Activated T-helper 2 cell treated with anti-CD3 and anti-CD28 coated beads, Interferon-gamma antibody, Interleukin-2, Interleukin-4, amounts not matched to agents 10 μg/mL and 5 μg/mL and 100 μg/mL, durations not matched to agents 14 hours and 24 hours and 36 hours (primary cell): Measurements from ENCODE around the gene CHST7. TPM values are rescaled to one million over a fixed set of nuclear protein-coding genes. Genes with fewer than 3 reads are reported as not detected.
A peak's percentile ranks its signal among the peaks of the same experiment; 100 is the strongest.

Source experiments
- DNase-seq: peaks from one replicate; pipeline ENCODE4 v3.0.0; 2021; ENCODE audit warnings: low spot score
- H3K27ac Mint-ChIP-seq: one replicate; pipeline ENCODE4 v1.8.0; 2021; ENCODE audit warnings: mixed read lengths
- H3K27me3 Mint-ChIP-seq: one replicate; pipeline ENCODE4 v1.8.0; 2021; ENCODE audit warnings: low read depth, mixed read lengths
- H3K36me3 Mint-ChIP-seq: one replicate; pipeline ENCODE4 v1.8.0; 2021; ENCODE audit warnings: low read depth, mixed read lengths
- H3K4me1 Mint-ChIP-seq: one replicate; pipeline ENCODE4 v1.8.0; 2021; ENCODE audit warnings: low read depth, mixed read lengths
- H3K4me3 Mint-ChIP-seq: one replicate; pipeline ENCODE4 v1.8.0; 2021; ENCODE audit warnings: low read depth, mild to moderate bottlenecking, moderate library complexity, mixed read lengths
- H3K9me3 Mint-ChIP-seq: one replicate; pipeline ENCODE4 v1.8.0; 2021; ENCODE audit warnings: mixed read lengths
- intact Hi-C: fragments of 100-400 bp; cut with micrococcal nuclease; formaldehyde crosslinking; loops from one replicate; pipeline ENCODE4 v1.15.1; 2023
- total RNA-seq: library from RNA; stranded (reverse); gene quantifications from 2 replicates; pipeline ENCODE4 v1.2.3, GENCODE V29; 2022

CHST7 gene
- total RNA-seq, 1 donor from 2014 or later, result 3.8 TPM

DNA sequence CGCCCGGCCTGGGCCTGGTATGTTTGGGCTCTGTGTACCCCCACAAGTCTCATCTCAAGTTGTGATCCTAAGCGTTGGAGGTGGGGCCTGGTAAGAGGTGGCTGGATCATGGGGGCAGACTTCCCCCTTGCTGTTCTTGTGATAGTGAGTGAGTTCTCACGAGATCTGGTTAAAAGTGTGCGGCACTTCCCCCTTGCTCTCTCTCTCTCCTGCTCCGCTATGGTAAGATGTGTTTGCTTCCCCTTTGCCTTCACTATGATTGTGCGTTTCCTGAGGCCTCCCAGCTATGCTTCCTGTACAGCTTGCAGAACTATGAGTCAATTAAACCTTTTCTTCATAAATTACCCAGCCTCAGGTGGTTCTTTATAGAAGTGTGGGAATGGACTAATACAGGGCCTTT, 53.0 kb downstream of the CHST7 start:
- intact Hi-C loops, result no loop called here
- Mint-ChIP-seq H3K27ac (peak overlapping the region; percentile 87), H3K4me1 (peaks cover 33% of the 10 kb centered on the region), H3K36me3 (peaks cover 75% of the 10 kb centered on the region), H3K27me3 (no peaks in the 10 kb centered on the region), H3K9me3 (no peaks in the 10 kb centered on the region), H3K4me3 (no peak overlapping the region)
- no peak for DNase-seq

DNA sequence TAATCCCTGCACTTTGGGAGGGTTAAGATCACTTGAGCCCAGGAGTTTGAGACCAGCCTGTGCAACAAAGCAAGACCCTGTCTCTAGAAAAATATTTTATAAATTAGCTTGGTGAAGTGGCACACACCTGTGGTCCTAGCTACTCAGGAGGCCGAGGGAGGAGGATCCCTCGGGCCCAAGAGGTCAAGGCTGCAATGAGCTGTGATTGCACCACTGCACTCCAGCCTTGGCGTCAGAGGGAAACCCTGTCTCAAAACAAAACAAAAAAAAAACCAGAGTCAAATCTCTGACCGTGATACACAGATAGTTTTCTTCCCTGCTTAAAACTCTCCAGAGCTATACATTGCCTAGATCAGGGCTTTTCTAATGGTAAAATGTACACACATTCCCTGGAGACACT, 53.5 kb downstream of the CHST7 start:
- no peak for DNase-seq
- Mint-ChIP-seq H3K27me3 (no peaks in the 10 kb centered on the region), H3K27ac (peak overlapping the region; percentile 87), H3K9me3 (no peaks in the 10 kb centered on the region), H3K4me1 (peaks cover 33% of the 10 kb centered on the region), H3K4me3 (no peak overlapping the region), H3K36me3 (peaks cover 75% of the 10 kb centered on the region)
- intact Hi-C loops, result no loop called here

GRCh38 chrX:46627711-46628419, 54.3 kb downstream of the CHST7 start:
- no peaks in the 10 kb centered on the region for H3K27me3 Mint-ChIP-seq
- peaks cover 75% of the 10 kb centered on the region for H3K36me3 Mint-ChIP-seq
- H3K4me3 Mint-ChIP-seq, result no peak overlapping the region
- peaks cover 33% of the 10 kb centered on the region for H3K4me1 Mint-ChIP-seq
- no peak for DNase-seq
- peak overlapping the region; percentile 88 for H3K27ac Mint-ChIP-seq
- intact Hi-C loops, result loop anchor here (2.0 kb wide), 3 partner anchors 41 to 77 kb away; partner anchors contain the start of gene CHST7
- no peaks in the 10 kb centered on the region for H3K9me3 Mint-ChIP-seq

GRCh38 chrX:46628460-46629371, 55.2 kb downstream of the CHST7 start:
- Mint-ChIP-seq H3K27ac (peak overlapping the region; percentile 88), H3K27me3 (no peaks in the 10 kb centered on the region), H3K36me3 (peaks cover 69% of the 10 kb centered on the region), H3K9me3 (no peaks in the 10 kb centered on the region), H3K4me1 (peaks cover 33% of the 10 kb centered on the region), H3K4me3 (peak overlapping the region; percentile 47)
- DNase-seq, result no peak
- intact Hi-C loops, result loop anchor here (1.0 to 2.0 kb wide), 4 partner anchors 10 to 76 kb away; partner anchors contain the start of gene CHST7

- Mint-ChIP-seq H3K36me3 (peaks cover 71% of the 10 kb centered on the region), H3K4me1 (peaks cover 40% of the 10 kb centered on the region), H3K4me3 (no peak overlapping the region), H3K27me3 (no peaks in the 10 kb centered on the region), H3K27ac (no peak overlapping the region), H3K9me3 (no peaks in the 10 kb centered on the region)
- DNase-seq, result no peak
- intact Hi-C loops, result loop anchor here (10.0 kb wide), 1 partner anchor 185 kb away; no protein-coding TSS in a partner anchor
These were observed 56.6 kb downstream of the CHST7 start for GRCh38 chrX:46630141-46630540.

- Mint-ChIP-seq H3K27me3 (no peaks in the 10 kb centered on the region), H3K4me3 (no peak overlapping the region)
These were observed 61.0 kb downstream of the CHST7 start for GRCh38 chrX:46634577-46634976.

DNA sequence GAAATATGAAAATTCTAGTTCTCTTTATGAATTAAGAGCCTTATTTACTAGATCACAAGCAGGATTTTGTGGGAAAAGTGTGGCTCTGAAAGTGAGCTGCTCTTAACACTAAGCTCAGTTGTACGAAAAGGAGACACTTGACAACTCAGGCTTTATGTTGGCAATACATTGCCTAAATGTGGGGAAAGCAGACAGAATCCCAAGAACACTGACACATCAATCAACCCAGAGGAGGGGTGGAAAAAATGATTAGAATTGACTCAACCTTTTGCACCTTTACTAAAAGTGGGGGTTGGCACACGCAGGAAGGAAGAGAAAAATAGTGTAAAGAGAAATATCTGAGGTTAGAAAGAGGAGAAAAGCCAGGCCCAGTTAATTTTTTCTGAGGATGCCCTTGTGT, 61.6 kb downstream of the CHST7 start:
- Mint-ChIP-seq H3K9me3 (no peaks in the 10 kb centered on the region), H3K27ac (peak overlapping the region; percentile 77), H3K36me3 (peaks cover 47% of the 10 kb centered on the region), H3K4me3 (peak overlapping the region; percentile 37), H3K4me1 (peaks cover 32% of the 10 kb centered on the region), H3K27me3 (no peaks in the 10 kb centered on the region)
- intact Hi-C loops, result loop anchor here (10.0 kb wide), 1 partner anchor 190 kb away; no protein-coding TSS in a partner anchor
- no peak for DNase-seq

More at GRCh38 chrX:46634577-46634976, 61.0 kb downstream of the CHST7 start:
- intact Hi-C loops, result loop anchor here (10.0 kb wide), 1 partner anchor 190 kb away; no protein-coding TSS in a partner anchor
- peak overlapping the region; percentile 77 for H3K27ac Mint-ChIP-seq
- H3K9me3 Mint-ChIP-seq, result no peaks in the 10 kb centered on the region
- H3K4me1 Mint-ChIP-seq, result peaks cover 35% of the 10 kb centered on the region
- no peak for DNase-seq
- peaks cover 53% of the 10 kb centered on the region for H3K36me3 Mint-ChIP-seq

DNA sequence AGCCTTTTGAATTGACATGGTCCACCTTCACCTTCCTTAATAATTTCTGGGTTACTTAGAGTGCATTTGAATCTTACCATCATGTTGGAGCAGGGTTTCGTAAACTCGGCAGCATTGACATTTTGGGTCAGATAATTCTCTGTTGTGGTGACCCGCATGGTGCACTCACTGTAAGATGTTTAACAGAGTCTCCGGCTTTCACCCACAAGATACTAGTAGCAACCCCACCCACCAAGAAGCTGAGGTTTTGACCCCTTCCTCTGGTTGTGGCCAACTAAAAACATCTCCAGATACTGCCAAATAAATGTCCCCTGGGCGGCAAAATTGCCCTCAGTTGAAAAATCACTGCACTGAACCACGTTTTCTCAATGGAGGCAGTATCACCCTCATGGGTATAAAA, 62.7 kb downstream of the CHST7 start:
- Mint-ChIP-seq H3K4me1 (peaks cover 30% of the 10 kb centered on the region), H3K4me3 (no peak overlapping the region), H3K36me3 (peaks cover 45% of the 10 kb centered on the region), H3K27ac (no peak overlapping the region), H3K27me3 (no peaks in the 10 kb centered on the region), H3K9me3 (no peaks in the 10 kb centered on the region)
- intact Hi-C loops, result loop anchor here (10.0 kb wide), 1 partner anchor 191 kb away; no protein-coding TSS in a partner anchor
- DNase-seq, result no peak

- peak; percentile 11 for DNase-seq
- Mint-ChIP-seq H3K4me3 (no peak overlapping the region), H3K27ac (no peak overlapping the region), H3K27me3 (no peaks in the 10 kb centered on the region), H3K36me3 (peaks cover 44% of the 10 kb centered on the region), H3K4me1 (peaks cover 37% of the 10 kb centered on the region), H3K9me3 (no peaks in the 10 kb centered on the region)
- intact Hi-C loops, result loop anchor here (1.0 to 10.0 kb wide), 3 partner anchors 9 to 193 kb away; no protein-coding TSS in a partner anchor
These were observed 64.4 kb downstream of the CHST7 start for GRCh38 chrX:46637938-46638337.

- Mint-ChIP-seq H3K27me3 (no peaks in the 10 kb centered on the region), H3K27ac (peak overlapping the region; percentile 8), H3K36me3 (peaks cover 40% of the 10 kb centered on the region), H3K4me3 (no peak overlapping the region), H3K4me1 (peaks cover 19% of the 10 kb centered on the region), H3K9me3 (no peaks in the 10 kb centered on the region)
- DNase-seq, result no peak
- intact Hi-C loops, result loop anchor here (10.0 kb wide), 1 partner anchor 153 kb away; no protein-coding TSS in a partner anchor
These were observed 68.6 kb downstream of the CHST7 start for GRCh38 chrX:46642145-46642544.

DNA sequence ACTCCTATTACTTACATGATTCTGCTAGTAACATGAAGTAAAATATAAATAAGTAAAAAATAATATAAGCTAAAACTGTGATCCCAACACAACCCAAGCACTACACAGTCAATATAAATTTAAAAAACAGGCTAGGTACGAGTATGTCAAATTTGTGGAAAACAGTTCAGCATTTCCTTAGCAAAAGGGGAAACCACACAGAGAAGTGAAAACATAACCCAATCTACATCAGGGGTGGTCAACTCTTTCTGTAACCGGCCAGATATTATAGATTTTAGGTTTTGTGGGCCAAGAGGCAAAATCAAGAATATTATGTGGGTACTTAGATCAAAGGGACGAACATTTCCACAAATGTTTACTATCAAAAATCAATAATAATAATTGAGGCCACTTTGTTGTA, 70.1 kb downstream of the CHST7 start:
- H3K27me3 Mint-ChIP-seq, result no peaks in the 10 kb centered on the region
- no peaks in the 10 kb centered on the region for H3K9me3 Mint-ChIP-seq
- intact Hi-C loops, result loop anchor here (10.0 kb wide), 1 partner anchor 151 kb away; no protein-coding TSS in a partner anchor
- H3K4me3 Mint-ChIP-seq, result no peak overlapping the region
- no peak for DNase-seq
- H3K27ac Mint-ChIP-seq, result no peak overlapping the region
- H3K4me1 Mint-ChIP-seq, result peaks cover 13% of the 10 kb centered on the region
- H3K36me3 Mint-ChIP-seq, result peaks cover 45% of the 10 kb centered on the region

- Mint-ChIP-seq H3K27ac (no peak overlapping the region), H3K4me3 (no peak overlapping the region), H3K9me3 (no peaks in the 10 kb centered on the region), H3K4me1 (peaks cover 11% of the 10 kb centered on the region), H3K36me3 (peaks cover 48% of the 10 kb centered on the region), H3K27me3 (no peaks in the 10 kb centered on the region)
- intact Hi-C loops, result loop anchor here (10.0 kb wide), 1 partner anchor 149 kb away; no protein-coding TSS in a partner anchor
- no peak for DNase-seq
These were observed 72.0 kb downstream of the CHST7 start for GRCh38 chrX:46645614-46646013.
